GM12878 (cell line): ENCODE results near the gene MLIP. TPM values are rescaled to one million over a fixed set of nuclear protein-coding genes. Genes with fewer than 3 reads are reported as not detected.

Source experiments
- ATAC-seq: fragments of 200-7000 bp; cut with Tn5 transposase; 3 replicates; pipeline ENCODE4 v1.9.1; 2020; ENCODE audit warnings: mild to moderate bottlenecking, moderate library complexity
- BruUV-seq: library from RNA; stranded (reverse); fragments of 400-500 nt; replicated peaks from 2 replicates; lab custom pipeline; 2021; lab: Mats Ljungman, UMichigan
- CTCF ChIA-PET: fragments of 300-600 bp; sonication (Branson Sonifier 250); formaldehyde crosslinking; extraction: SDS; loops from one replicate; lab custom pipeline; 2021; ENCODE audit warnings: inconsistent platforms; lab: Yijun Ruan, JAX
- POLR2A ChIA-PET: fragments of 350-600 bp; formaldehyde crosslinking; extraction: SDS; loops from one replicate; lab custom pipeline; 2021; ENCODE audit warnings: inconsistent platforms; lab: Charles Lee
- RAD21 ChIA-PET: fragments of 300-600 bp; sonication (Branson Sonifier 250); formaldehyde crosslinking; loops from one replicate; lab custom pipeline; 2023; ENCODE audit warnings: antibody characterized with exemption; ENCODE audit not compliant: unreplicated experiment; lab: Charles Lee
- SMC1A ChIA-PET: fragments of 300-600 bp; sonication (Branson Sonifier 250); formaldehyde crosslinking; loops from one replicate; lab custom pipeline; 2023; ENCODE audit not compliant: unreplicated experiment, uncharacterized antibody; lab: Charles Lee
- DNase-seq: peaks from one replicate; pipeline ENCODE4 v3.0.0-alpha.2; 2011; ENCODE audit warnings: low read depth, low spot score
- FAIRE-seq: peaks from 3 replicates; lab custom pipeline; 2011; peaks lifted over from hg19 to GRCh38; lab: Jason Lieb, UNC
- H2AFZ ChIP-seq: 2 replicates; pipeline ENCODE4 v1.6.0; 2011; ENCODE audit warnings: low read depth, low read length, control low read depth; ENCODE audit not compliant: control insufficient read depth
- H3K27ac ChIP-seq: 2 replicates; pipeline ENCODE4 v1.5.1; 2011; ENCODE audit warnings: control low read depth; ENCODE audit not compliant: control insufficient read depth, insufficient read depth
- H3K27me3 ChIP-seq, 2 experiments: replicated peaks in 1 of 2; 2 replicates each; pipeline versions ENCODE4 v1.6.0 to v1.6.1; 2011; ENCODE audit warnings: low read length in 1 of 2; ENCODE audit not compliant: control insufficient read depth in 2 of 2, insufficient read depth in 2 of 2
- H3K36me3 ChIP-seq, 2 experiments: 2 replicates each; pipeline ENCODE4 v1.5.1; 2011; ENCODE audit warnings: low read length in 1 of 2; ENCODE audit not compliant: control insufficient read depth in 2 of 2, insufficient read depth in 2 of 2
- H3K4me1 ChIP-seq: 2 replicates; pipeline ENCODE4 v1.6.1; 2011; ENCODE audit warnings: mild to moderate bottlenecking, low read length, moderate library complexity, mixed read lengths; ENCODE audit not compliant: control insufficient read depth, insufficient read depth
- H3K4me2 ChIP-seq: 2 replicates; pipeline ENCODE4 v1.6.0; 2011; ENCODE audit warnings: control low read depth; ENCODE audit not compliant: control insufficient read depth, insufficient read depth
- H3K4me3 ChIP-seq: fragments of 200-600 bp; sonication (generic); 2 replicates; pipeline ENCODE4 v1.5.1; 2016
- H3K79me2 ChIP-seq: 2 replicates; pipeline ENCODE4 v1.6.0; 2011; ENCODE audit warnings: low read length; ENCODE audit not compliant: control insufficient read depth, insufficient read depth
- H3K9ac ChIP-seq: 2 replicates; pipeline ENCODE4 v1.8.0; 2011; ENCODE audit warnings: low read length, control low read depth, mixed read lengths; ENCODE audit not compliant: control insufficient read depth, insufficient read depth
- H3K9me3 ChIP-seq: replicated peaks from 3 replicates; pipeline ENCODE4 v1.5.1; 2011; ENCODE audit warnings: mild to moderate bottlenecking, low read length; ENCODE audit not compliant: control insufficient read depth, insufficient read depth
- H4K20me1 ChIP-seq: 2 replicates; pipeline ENCODE4 v1.6.0; 2011; ENCODE audit not compliant: control insufficient read depth, insufficient read depth
- ASH2L ChIP-seq: fragments of 300-600, 200-600 bp; sonication (generic); IDR thresholded peaks from 2 replicates; pipeline ENCODE4 v1.6.1; 2017; ENCODE audit warnings: low read depth, mild to moderate bottlenecking, borderline replicate concordance
- WGBS: methylation state at CpG from one replicate; pipeline ENCODE4 v1.1.6; 2016; ENCODE audit warnings: low lambda C conversion rate; ENCODE audit not compliant: insufficient replicate concordance, insufficient coverage; ENCODE audit errors: missing lambda C conversion rate; 5-methylcytosine and 5-hydroxymethylcytosine counted together
- in situ Hi-C: fragments of 300-500 bp; cut with MboI; formaldehyde crosslinking; loops from 9 replicates; pipeline ENCODE4 v1.14.3; 2018; ENCODE audit warnings: mixed read lengths
- intact Hi-C: fragments of 100-400 bp; cut with micrococcal nuclease; formaldehyde crosslinking; loops from one replicate; pipeline ENCODE4 v1.14.2; 2022; ENCODE audit not compliant: unreplicated experiment
- polyA plus RNA-seq, 11 experiments: library from polyadenylated mRNA; depleted of rRNA in 4 of 11; unstranded in 6 of 11; stranded (reverse) in 5 of 11; fragments of >200 nt; fragmentation: Nextera tagmentation in 4 of 11; fragmentation: Illumina TruSeq in 1 of 11; extraction: Ambion mirVana in 4 of 11; extraction: Trizol in 1 of 11; gene quantifications; 1 replicate in 1 of 11; 2 replicates in 10 of 11; pipeline versions ENCODE4 v1.2.1 to v1.2.3, GENCODE V29; 2011 to 2016; ENCODE audit warnings: inconsistent platforms in 2 of 11, missing spikeins in 2 of 11, low read depth in 1 of 11
- total RNA-seq, 4 experiments: library from RNA; depleted of rRNA in 3 of 4; stranded (reverse); fragments of >200 nt in 3 of 4; fragmentation: Illumina TruSeq in 1 of 4; extraction: Trizol in 1 of 4; gene quantifications; 2 replicates each; pipeline versions ENCODE4 v1.2.1 to v1.2.3, GENCODE V29; 2013 to 2021
- TF ChIP-seq, protein P1 (sequence below): IDR thresholded peaks from 2 replicates; pipeline ENCODE4 v1.6.1; 2011; ENCODE audit warnings: mild to moderate bottlenecking, low read depth, low read length, moderate library complexity; ENCODE audit not compliant: insufficient replicate concordance

Gene MLIP
- total and polyA plus RNA-seq, 10 of the 15 experiments (the other 5 are each of a cell fraction or from before 2014, with no cell fraction given): not detected

- ChIA-PET RAD21 (no interaction called here), CTCF (no interaction called here), SMC1A (no interaction called here), POLR2A (no interaction called here)
- Histone ChIP-seq H3K4me2 (no peak overlapping the region), H4K20me1 (no peaks in the 10 kb centered on the region), H2AFZ (no peak overlapping the region), H3K9ac (no peak overlapping the region), H3K27ac (no peak overlapping the region), H3K36me3 (no peaks in the 10 kb centered on the region), H3K4me3 (no peak overlapping the region), H3K9me3 (no peaks in the 10 kb centered on the region), H3K79me2 (no peaks in the 10 kb centered on the region), H3K4me1 (no peaks in the 10 kb centered on the region), H3K27me3 (no peaks in the 10 kb centered on the region; a peak in 1 of 4 replicates)
- DNase-seq (no peak), ATAC-seq (no peak), FAIRE-seq (no peak)
- BruUV-seq: no TSS peak
- TF ChIP-seq ASH2L: no peak
- 0% methylated on average over 1 of the region's 1 CpG for WGBS
- intact Hi-C loops: no loop called here
- in situ Hi-C loops: no loop called here
These were observed 40.6 kb downstream of the MLIP start for GRCh38 chr6:54151861-54152260.

DNA sequence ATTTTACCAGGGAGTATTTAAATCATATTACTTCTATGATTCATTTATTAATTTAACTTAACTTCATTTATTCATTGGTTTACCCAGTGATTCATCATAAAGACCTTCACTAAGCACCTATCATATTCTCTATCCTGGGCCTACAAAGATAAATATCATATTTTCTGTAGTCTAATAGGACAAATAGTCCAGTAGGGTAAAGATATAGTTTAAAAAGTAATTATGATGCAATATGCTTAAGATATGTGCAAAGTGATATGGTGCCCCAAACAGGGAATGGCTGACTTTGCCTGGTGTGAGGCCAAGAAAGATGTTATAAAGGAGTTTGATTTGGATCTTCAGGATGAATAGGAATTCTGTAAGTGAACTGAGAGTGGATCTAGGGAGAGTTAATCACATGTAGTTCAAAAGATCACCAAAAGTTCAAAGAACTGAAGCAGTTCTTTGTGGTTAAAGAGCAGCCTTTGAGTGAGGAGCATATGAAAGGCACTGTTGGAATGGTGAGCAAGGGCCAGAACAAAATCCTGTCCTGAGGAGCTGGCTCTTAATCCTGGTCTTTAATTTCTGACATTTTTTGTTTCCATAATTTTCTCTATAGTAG, 45.5 kb downstream of the MLIP start:
- no TSS peak for BruUV-seq

More for the DNA sequence above, 45.5 kb downstream of the MLIP start:
- ChIA-PET CTCF (no interaction called here), POLR2A (no interaction called here), SMC1A (no interaction called here), RAD21 (no interaction called here)
- FAIRE-seq (no peak), DNase-seq (no peak), ATAC-seq (no peak)
- Histone ChIP-seq H3K36me3 (no peaks in the 10 kb centered on the region), H3K4me2 (no peak overlapping the region), H2AFZ (no peak overlapping the region), H3K4me1 (no peaks in the 10 kb centered on the region), H3K4me3 (no peak overlapping the region), H3K27me3 (no peaks in the 10 kb centered on the region), H4K20me1 (no peaks in the 10 kb centered on the region), H3K9me3 (no peaks in the 10 kb centered on the region), H3K79me2 (no peaks in the 10 kb centered on the region), H3K27ac (no peak overlapping the region), H3K9ac (no peak overlapping the region)
- intact Hi-C loops (no loop called here), in situ Hi-C loops (no loop called here)
- TF ChIP-seq, protein P1, sequence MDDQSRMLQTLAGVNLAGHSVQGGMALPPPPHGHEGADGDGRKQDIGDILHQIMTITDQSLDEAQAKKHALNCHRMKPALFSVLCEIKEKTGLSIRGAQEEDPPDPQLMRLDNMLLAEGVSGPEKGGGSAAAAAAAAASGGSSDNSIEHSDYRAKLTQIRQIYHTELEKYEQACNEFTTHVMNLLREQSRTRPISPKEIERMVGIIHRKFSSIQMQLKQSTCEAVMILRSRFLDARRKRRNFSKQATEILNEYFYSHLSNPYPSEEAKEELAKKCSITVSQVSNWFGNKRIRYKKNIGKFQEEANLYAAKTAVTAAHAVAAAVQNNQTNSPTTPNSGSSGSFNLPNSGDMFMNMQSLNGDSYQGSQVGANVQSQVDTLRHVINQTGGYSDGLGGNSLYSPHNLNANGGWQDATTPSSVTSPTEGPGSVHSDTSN: no peak
